ENCODE results near the gene KRTAP4-4. TPM values are rescaled to one million over a fixed set of nuclear protein-coding genes. Genes with fewer than 3 reads are reported as not detected.
"Not testable (repeated sequence)": the region's sequence is repeated elsewhere in the genome, so short reads cannot be mapped to it uniquely, and the experiment has no call there.

KRTAP4-4 gene
- total RNA-seq, 1 donor from 2014 or later = not detected

GRCh38 chr17:41163828-41164227 is 3.3 kb upstream of the KRTAP4-4 start:
- intact Hi-C loops (cut with micrococcal nuclease) = no loop called here
- ChIA-PET CTCF (no interaction called here), POLR2A (no interaction called here)

GRCh38 chr17:41160190-41160589 is 358 bp downstream of the KRTAP4-4 start:
- ATAC-seq (ENCODE audit: low read depth); H3K4me3 Mint-ChIP-seq; DNase-seq; H3K4me1 Mint-ChIP-seq; H3K9me3 Mint-ChIP-seq; CTCF ChIA-PET; POLR2A ChIA-PET; H3K27ac Mint-ChIP-seq; intact Hi-C loops (cut with micrococcal nuclease); H3K36me3 Mint-ChIP-seq (ENCODE audit: low read depth): not testable (repeated sequence)
- peaks cover 28% of the 10 kb centered on the region for H3K27me3 Mint-ChIP-seq

More at GRCh38 chr17:41163828-41164227, 3.3 kb upstream of the KRTAP4-4 start:
- ATAC-seq (ENCODE audit: low read depth) (no peak), DNase-seq (no peak)
- Mint-ChIP-seq H3K9me3 (no peaks in the 10 kb centered on the region), H3K4me3 (no peak overlapping the region), H3K4me1 (no peaks in the 10 kb centered on the region), H3K36me3 (ENCODE audit: low read depth) (no peaks in the 10 kb centered on the region), H3K27ac (no peak overlapping the region), H3K27me3 (peaks cover 11% of the 10 kb centered on the region)
- TF ChIP-seq CTCF (IDR thresholded peaks at IDR 0.05) = no peak

GRCh38 chr17:41153856-41154255 is 6.7 kb downstream of the KRTAP4-4 start:
- intact Hi-C loops (cut with micrococcal nuclease) = no loop called here

GRCh38 chr17:41151525-41151924 is 9.0 kb downstream of the KRTAP4-4 start:
- ChIA-PET CTCF (no interaction called here), POLR2A (no interaction called here)
- Mint-ChIP-seq H3K4me3 (no peak overlapping the region), H3K4me1 (no peaks in the 10 kb centered on the region), H3K27me3 (peaks cover 25% of the 10 kb centered on the region), H3K9me3 (no peaks in the 10 kb centered on the region), H3K36me3 (ENCODE audit: low read depth) (no peaks in the 10 kb centered on the region), H3K27ac (no peak overlapping the region)
- intact Hi-C loops (cut with micrococcal nuclease) = no loop called here
- DNase-seq (no peak), ATAC-seq (ENCODE audit: low read depth) (no peak)
- no peak for TF ChIP-seq CTCF (IDR thresholded peaks at IDR 0.05)

More at GRCh38 chr17:41153856-41154255, 6.7 kb downstream of the KRTAP4-4 start:
- H3K36me3 Mint-ChIP-seq (ENCODE audit: low read depth) = no peaks in the 10 kb centered on the region
- peaks cover 33% of the 10 kb centered on the region for H3K27me3 Mint-ChIP-seq
- ATAC-seq (ENCODE audit: low read depth) = no peak
- no peaks in the 10 kb centered on the region for H3K4me1 Mint-ChIP-seq
- CTCF ChIA-PET = no interaction called here
- DNase-seq = no peak
- no peak for TF ChIP-seq CTCF (IDR thresholded peaks at IDR 0.05)
- POLR2A ChIA-PET = no interaction called here
- no peak overlapping the region for H3K4me3 Mint-ChIP-seq
- no peaks in the 10 kb centered on the region for H3K9me3 Mint-ChIP-seq
- no peak overlapping the region for H3K27ac Mint-ChIP-seq

GRCh38 chr17:41150026-41150425 is 10.5 kb downstream of the KRTAP4-4 start:
- H3K36me3 Mint-ChIP-seq (ENCODE audit: low read depth) = no peaks in the 10 kb centered on the region
- H3K4me1 Mint-ChIP-seq = no peaks in the 10 kb centered on the region
- no peak overlapping the region for H3K27ac Mint-ChIP-seq
- ChIA-PET CTCF (no interaction called here), POLR2A (no interaction called here)
- no peaks in the 10 kb centered on the region for H3K9me3 Mint-ChIP-seq
- H3K4me3 Mint-ChIP-seq = no peak overlapping the region
- TF ChIP-seq CTCF (IDR thresholded peaks at IDR 0.05) = no peak
- no peak for DNase-seq
- peaks cover 13% of the 10 kb centered on the region for H3K27me3 Mint-ChIP-seq
- no peak for ATAC-seq (ENCODE audit: low read depth)
- intact Hi-C loops (cut with micrococcal nuclease) = no loop called here

GRCh38 chr17:41149652-41149985 is 10.9 kb downstream of the KRTAP4-4 start, which contains the start of gene KRTAP4-5:
Gene KRTAP4-5 (minus strand): TSS chr17:41149825. CDS start chr17:41149767, 58 bp downstream.
- Mint-ChIP-seq H3K4me3 (no peak within 1 kb of the TSS), H3K9me3 (no peaks in the 10 kb centered on the region), H3K27me3 (peaks cover 10% of the 10 kb centered on the region), H3K36me3 (ENCODE audit: low read depth) (no peaks in the 10 kb centered on the region), H3K4me1 (no peaks in the 10 kb centered on the region), H3K27ac (no peak within 1 kb of the TSS)
- TF ChIP-seq CTCF (IDR thresholded peaks at IDR 0.05) = no peak
- intact Hi-C loops (cut with micrococcal nuclease) = no loop called here
- ChIA-PET CTCF (no interaction called here), POLR2A (no interaction called here)
- ATAC-seq (ENCODE audit: low read depth) = no peak
- DNase-seq = no peak

GRCh38 chr17:41148971-41149651 is 11.4 kb downstream of the KRTAP4-4 start:
- H3K4me1 Mint-ChIP-seq; POLR2A ChIA-PET; CTCF ChIA-PET; intact Hi-C loops (cut with micrococcal nuclease); H3K27me3 Mint-ChIP-seq; H3K9me3 Mint-ChIP-seq; H3K27ac Mint-ChIP-seq; H3K36me3 Mint-ChIP-seq (ENCODE audit: low read depth); DNase-seq; H3K4me3 Mint-ChIP-seq; ATAC-seq (ENCODE audit: low read depth): not testable (repeated sequence)

All from activated B cell treated with CpG ODN at 0.5 μM for 24 hours (primary cell).